Kidney capillary endothelial cell (primary cell): ENCODE data around the gene EIF2AK3.
"Not testable (repeated sequence)": the region's sequence is repeated elsewhere in the genome, so short reads cannot be mapped to it uniquely, and the experiment has no call there.

Experiments used
- DNase-seq: peaks from one replicate; pipeline ENCODE4 v3.0.0-alpha.2; 2018; ENCODE audit warnings: low spot score

The EIF2AK3 gene

GRCh38 chr2:88627055-88627855 is at the start of gene EIF2AK3:
EIF2AK3 (minus strand) TSS chr2:88627464; CDS start chr2:88627274, 190 bp downstream.
- peak; percentile 100 for DNase-seq

- no peak for DNase-seq
These were observed 46.1 kb upstream of the EIF2AK3 start for GRCh38 chr2:88673363-88673762.

GRCh38 chr2:88671786-88672427 is 44.6 kb upstream of the EIF2AK3 start:
- peak; percentile 62 for DNase-seq

DNA sequence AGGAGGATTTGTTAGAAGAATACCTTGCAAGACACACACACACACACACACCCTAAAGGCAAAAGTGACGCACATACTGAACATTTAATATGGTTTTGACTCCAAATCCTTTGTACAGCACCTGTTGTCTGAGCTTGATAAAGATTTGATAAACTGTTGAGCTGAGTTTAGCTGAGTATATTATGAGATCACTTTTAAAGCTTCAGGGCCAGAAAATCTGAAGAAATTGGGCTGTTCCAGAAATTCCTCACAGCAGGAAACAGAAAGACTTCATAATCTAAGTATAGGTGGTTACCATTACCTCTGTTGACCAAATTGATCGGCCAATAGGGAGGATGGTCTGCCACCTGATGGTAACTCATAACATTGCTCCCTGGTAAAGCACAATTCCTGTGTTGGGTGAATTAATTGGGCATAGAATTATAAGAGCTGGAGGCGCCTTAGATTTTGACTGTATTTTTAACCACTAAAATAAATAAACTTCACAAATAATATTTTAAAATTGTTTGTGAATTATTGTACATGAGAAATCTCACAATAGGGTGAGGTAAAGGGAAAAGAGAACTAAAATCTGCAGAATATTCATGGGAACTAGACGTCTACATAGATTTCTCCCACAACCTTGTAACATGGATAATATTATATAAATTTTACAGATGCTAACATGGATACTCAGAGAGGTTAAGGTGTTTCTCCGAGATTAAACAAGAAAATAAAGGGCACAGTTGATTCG is 42.4 kb upstream of the EIF2AK3 start:
- DNase-seq, result peak; percentile 36

DNA sequence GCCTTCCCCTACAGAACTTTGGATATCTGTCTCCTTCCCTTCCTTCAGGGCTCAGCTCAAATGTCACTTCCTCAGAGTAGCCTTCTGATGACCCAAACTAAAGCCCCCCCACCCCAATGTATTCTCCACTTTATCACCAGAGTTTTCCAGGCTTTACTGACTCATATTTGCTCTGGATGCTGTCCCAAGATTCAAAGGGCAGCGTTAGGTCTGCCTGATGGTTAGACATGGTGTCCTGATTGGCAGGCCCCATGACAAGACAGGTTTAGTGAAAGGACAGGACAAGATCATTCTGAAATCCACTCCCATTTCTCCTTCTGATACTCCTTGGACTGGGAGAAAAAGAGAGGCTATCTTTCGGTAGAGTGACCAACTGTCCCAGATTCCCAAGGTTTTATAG is 41.6 kb upstream of the EIF2AK3 start:
- DNase-seq, result no peak

DNA sequence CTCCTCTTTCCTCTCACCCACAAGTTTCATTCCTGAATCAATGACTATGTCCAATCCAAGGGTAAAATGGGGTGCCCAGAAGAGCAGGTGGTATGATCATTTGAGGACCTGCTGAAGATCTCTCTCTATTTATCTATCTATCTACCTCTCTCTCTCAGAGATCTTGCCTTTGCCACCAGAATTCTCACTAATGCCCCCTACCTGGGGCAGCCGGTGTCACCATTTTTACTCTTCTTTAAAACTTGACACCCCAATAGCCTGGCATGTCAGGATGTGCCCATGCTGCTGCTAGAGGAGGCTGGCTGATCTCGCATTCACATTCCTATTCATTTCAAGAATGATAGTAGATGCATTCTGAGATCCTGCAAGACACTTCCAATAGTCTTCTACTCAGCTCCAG is 40.0 kb upstream of the EIF2AK3 start:
- no peak for DNase-seq

DNA sequence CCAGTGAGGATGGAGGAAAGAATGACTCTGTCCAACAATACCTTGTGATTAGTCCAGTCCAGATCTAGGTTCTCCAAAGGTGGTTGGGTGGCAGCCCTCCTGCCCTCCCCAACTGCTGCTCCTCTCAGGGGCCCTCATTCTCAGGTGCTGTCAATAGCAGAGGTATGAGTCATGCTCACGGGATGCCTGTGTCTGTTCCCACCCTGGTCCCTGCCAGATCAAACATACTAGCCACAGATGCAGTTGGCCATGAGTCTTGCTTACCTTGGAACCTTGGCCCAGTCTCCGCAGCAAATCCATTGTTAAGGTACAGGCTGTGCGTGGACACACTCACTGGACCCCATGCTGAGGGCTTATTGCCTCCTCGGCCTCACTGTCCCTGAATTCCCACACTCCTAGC is 39.3 kb upstream of the EIF2AK3 start:
- DNase-seq, result no peak

GRCh38 chr2:88660622-88661021 is 33.4 kb upstream of the EIF2AK3 start:
- DNase-seq, result no peak

DNA sequence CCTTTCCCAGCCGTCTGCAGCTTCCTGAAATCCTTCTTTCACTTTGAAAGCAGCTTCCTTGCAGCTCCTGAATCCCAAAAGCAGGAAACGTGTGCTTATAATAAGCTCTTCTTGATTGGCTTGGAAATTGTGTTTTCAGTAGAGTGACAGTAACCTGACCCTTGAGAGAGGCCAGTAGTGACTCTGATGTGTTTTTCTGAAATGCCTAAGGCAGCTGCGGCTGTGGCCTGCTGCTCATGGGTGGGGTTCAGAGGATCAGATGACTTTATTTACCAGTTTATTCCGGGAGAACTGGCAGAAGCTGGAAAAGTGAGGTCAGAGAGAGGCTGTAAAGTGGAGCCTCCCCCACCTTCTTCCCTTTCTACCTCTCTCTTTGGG is 32.3 kb upstream of the EIF2AK3 start:
- peak; percentile 12 for DNase-seq

GRCh38 chr2:88658881-88659537 is 31.7 kb upstream of the EIF2AK3 start:
- DNase-seq, result no peak

GRCh38 chr2:88658326-88658725 is 31.1 kb upstream of the EIF2AK3 start:
- DNase-seq, result no peak

- no peak for DNase-seq
These were observed 29.9 kb upstream of the EIF2AK3 start for GRCh38 chr2:88657131-88657530.

DNA sequence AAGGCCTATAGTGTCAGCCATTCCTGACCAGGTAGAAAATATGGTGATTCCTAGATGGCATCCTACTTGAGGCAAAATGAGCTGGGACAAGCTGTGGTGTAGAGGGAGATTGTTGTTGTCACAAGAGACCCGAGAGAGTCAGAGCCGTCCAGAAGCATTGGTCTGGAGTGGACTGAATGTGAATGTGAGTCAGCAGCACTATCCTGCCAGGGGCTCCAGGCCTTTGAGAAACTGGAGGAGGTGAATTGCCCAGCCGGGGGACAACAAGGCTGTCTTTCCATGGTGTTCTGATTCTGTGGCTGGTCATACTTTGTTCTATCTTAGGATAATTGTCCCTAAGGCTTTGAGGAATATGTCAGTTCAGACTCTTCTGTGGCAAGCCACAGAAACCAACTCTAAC is 29.4 kb upstream of the EIF2AK3 start:
- no peak for DNase-seq

GRCh38 chr2:88654714-88655113 is 27.4 kb upstream of the EIF2AK3 start:
- DNase-seq, result no peak

DNA sequence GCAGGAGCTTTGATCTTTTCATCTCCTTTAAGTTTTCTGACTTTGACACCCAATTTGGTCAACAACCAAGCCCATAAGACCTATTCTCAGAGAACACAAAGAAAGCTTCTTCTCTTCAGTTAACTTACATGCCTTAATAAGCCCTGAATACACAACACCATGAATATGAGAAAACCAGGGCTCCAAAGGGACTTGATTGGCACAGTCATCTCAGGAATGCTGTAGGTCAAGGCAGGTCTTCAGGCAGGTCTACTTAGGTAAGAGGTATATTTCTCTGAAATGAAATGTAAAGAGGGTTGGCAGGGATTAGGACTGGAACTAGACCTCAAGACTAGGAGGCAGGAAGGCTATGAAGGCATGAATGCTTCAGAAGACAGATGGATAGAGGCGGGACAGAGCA is 24.4 kb upstream of the EIF2AK3 start:
- DNase-seq, result no peak

GRCh38 chr2:88645291-88645882 is 18.1 kb upstream of the EIF2AK3 start:
- DNase-seq, result not testable (repeated sequence)

DNA sequence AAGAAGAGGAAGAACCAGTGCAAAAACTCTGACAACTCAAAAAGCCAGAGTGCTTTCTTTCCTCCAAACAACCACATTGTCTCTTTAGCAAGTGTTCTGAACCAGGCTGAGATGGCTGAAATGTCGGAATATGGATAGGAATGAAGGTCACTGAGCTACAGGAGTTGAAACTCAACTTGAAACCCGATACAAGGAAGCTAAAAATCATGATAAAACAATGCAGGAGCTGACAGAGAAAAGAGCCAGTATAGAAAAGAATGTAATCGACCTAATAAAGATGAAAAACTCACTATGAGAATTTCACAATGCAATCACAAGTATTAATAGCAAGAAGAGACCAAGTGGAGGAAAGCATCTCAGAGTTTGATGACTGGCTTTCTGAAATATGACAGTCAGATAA is 15.0 kb upstream of the EIF2AK3 start:
- no peak for DNase-seq

DNA sequence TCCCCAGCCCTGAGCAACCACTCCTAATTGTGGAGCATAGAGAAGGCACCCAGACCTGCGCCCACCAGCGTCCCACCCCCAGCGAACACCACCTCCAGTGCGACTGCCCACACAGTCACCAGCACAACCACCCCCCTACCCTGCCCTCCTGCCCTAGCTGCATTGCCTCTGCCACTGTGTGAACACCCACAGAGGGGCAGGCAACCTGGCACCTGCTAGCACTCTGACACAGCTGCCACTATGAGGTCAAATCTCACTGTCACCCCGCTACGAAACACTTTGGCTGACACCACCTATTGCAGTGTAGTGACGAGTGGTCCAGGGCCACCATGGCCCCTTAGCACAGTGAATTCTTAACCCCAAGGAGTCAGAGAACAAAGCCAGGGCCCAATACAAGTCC is 14.1 kb upstream of the EIF2AK3 start:
- DNase-seq, result no peak

- DNase-seq, result no peak
These were observed 12.6 kb upstream of the EIF2AK3 start for GRCh38 chr2:88639865-88640264.

DNA sequence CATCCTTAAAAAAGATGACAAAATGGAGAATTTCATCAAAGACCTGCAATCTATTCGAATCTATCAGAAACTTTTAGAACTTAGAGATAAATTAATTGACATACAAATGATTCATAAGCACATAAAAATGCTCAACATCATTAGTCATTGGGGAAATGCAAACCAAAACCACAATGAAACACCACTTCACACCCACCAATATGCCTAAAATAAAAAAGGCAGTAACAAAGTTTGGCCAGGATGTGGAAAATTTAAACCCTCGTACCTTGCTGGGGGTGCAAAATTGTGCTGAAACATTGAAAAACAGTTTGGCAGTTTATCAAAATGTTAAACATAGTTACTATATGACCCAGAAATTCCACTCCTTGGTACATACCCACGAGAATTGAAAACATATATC is 11.5 kb upstream of the EIF2AK3 start:
- DNase-seq, result no peak

DNA sequence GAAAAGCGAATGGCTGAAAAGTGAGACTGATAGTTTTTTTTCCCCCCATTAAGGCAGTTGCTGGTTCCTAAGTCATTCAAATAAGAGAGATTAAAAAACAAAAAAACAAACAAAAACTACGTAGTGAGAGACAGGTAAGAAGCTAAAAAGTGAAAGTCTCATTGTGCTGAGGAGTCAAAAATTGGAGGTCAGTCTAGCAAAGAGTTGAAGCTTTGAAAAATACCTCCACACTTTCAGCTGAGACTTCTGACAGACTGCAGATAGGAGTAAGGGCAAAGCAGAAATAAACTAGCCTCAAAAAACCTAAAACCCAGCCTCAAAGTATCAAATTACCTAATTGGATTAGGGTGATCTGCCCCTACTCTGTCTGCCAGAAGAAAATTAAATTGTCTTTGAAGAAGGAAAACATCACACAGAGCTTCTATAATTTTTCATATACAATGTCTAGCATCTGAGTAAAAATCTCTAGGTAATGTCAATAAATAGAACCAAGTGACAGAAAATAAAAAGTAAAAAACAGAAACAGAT is 10.9 kb upstream of the EIF2AK3 start:
- DNase-seq, result no peak

DNA sequence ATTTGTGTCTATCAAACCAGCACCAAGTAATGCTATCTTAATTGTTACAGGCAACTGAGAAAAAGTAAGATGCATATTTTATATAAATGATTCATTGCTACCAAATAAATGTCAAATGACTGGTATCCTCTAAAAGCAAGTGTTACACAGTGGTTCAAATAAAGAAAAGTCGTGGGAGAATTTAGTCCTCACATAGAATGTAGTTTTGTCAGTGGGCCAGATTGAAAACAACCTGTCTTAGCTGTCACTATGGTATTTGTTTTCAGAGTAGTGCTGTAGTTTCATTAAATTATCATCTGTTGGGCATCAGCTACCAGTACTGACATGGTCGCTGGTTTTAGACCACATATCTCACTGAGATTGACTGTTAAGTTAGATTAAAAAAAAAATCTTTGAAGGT is 10.2 kb upstream of the EIF2AK3 start:
- no peak for DNase-seq
